ENCODE results near the gene INSIG1. TPM values are rescaled to one million over a fixed set of nuclear protein-coding genes. Genes with fewer than 3 reads are reported as not detected.

The INSIG1 gene
- total RNA-seq, 1 experiment from 2014 or later = 103 TPM

DNA sequence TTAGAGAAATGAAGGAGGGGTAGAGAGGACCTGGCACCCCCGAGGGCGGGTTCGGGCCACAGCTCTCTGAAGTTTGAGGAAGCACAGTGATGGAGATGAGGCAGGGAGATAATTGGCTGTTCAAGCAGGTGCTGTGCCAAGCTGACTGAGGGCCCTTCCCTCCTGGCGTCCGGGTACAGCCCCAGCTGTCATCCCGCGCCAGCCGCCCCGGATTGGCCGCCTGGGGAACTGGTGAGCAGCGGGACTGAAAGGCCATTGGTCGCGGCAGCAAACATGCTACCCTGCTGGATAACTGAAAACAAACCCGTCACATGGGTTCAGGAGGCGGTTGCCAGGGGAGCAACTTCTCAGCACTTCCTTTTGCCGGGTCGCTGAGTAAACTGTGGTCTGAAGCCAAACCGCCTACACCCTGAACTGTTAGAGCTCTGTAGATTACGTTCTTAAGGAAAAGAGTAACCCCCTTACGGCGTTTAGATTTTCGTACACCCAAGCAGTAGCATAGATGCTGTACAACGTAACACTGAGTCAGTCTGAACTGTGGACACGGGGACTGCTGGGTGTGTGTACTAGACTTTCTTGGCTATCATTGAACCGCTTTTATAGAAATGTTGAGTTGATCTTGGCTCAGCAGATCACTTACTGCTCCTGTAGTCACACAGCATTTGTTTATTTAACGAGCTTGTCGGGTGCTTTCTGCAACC, 1.3 kb downstream of the INSIG1 start:
- Histone ChIP-seq H3F3A (ENCODE audit: insufficient read depth, low read depth) (peaks cover 41% of the 10 kb centered on the region), H4K20me1 (ENCODE audit: insufficient read depth) (peaks cover 30% of the 10 kb centered on the region), H3K4me3 (peak overlapping the region; percentile 90), H3K36me3 (ENCODE audit: low read depth) (peaks cover 33% of the 10 kb centered on the region), H2AFZ (no peak overlapping the region), H3K27ac (no peak overlapping the region), H3K9me3 (ENCODE audit: insufficient read depth, low read depth) (no peaks in the 10 kb centered on the region), H3K79me2 (ENCODE audit: low read depth) (peaks cover 49% of the 10 kb centered on the region), H3K27me3 (ENCODE audit: insufficient read depth, low read depth) (no peaks in the 10 kb centered on the region), H3K4me1 (replicated peaks; ENCODE audit: insufficient read depth) (peaks cover 42% of the 10 kb centered on the region), H3K9me2 (ENCODE audit: insufficient read depth) (no peaks in the 10 kb centered on the region), H3K4me2 (peak overlapping the region; percentile 85)
- intact Hi-C loops (cut with micrococcal nuclease; ENCODE audit: unreplicated experiment) = no loop called here
- DNase-seq = peak; percentile 95
- TF ChIP-seq EZH2 (IDR thresholded peaks at IDR 0.05; ENCODE audit: low read depth) = no peak
- TF ChIP-seq, protein P1, sequence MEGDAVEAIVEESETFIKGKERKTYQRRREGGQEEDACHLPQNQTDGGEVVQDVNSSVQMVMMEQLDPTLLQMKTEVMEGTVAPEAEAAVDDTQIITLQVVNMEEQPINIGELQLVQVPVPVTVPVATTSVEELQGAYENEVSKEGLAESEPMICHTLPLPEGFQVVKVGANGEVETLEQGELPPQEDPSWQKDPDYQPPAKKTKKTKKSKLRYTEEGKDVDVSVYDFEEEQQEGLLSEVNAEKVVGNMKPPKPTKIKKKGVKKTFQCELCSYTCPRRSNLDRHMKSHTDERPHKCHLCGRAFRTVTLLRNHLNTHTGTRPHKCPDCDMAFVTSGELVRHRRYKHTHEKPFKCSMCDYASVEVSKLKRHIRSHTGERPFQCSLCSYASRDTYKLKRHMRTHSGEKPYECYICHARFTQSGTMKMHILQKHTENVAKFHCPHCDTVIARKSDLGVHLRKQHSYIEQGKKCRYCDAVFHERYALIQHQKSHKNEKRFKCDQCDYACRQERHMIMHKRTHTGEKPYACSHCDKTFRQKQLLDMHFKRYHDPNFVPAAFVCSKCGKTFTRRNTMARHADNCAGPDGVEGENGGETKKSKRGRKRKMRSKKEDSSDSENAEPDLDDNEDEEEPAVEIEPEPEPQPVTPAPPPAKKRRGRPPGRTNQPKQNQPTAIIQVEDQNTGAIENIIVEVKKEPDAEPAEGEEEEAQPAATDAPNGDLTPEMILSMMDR (conservative IDR thresholded peaks at IDR 0.05) = no peak; the same call in 1 of the 2 replicates
- CTCF ChIA-PET = interaction anchor here (0.6 to 0.8 kb wide), 3 partner anchors 26 to 296 kb away, joined by 3 to 5 read pairs (median 4); no protein-coding TSS in a partner anchor
- TSS peak; percentile 40 for BruUV-seq (replicated peaks)
- POLR2A ChIA-PET (ENCODE audit: unreplicated experiment) = interaction anchor here (0.5 to 1.1 kb wide), 3 partner anchors 69 to 1711 kb away, joined by 3 to 4 read pairs (median 3); partner anchors contain the start of gene MNX1

DNA sequence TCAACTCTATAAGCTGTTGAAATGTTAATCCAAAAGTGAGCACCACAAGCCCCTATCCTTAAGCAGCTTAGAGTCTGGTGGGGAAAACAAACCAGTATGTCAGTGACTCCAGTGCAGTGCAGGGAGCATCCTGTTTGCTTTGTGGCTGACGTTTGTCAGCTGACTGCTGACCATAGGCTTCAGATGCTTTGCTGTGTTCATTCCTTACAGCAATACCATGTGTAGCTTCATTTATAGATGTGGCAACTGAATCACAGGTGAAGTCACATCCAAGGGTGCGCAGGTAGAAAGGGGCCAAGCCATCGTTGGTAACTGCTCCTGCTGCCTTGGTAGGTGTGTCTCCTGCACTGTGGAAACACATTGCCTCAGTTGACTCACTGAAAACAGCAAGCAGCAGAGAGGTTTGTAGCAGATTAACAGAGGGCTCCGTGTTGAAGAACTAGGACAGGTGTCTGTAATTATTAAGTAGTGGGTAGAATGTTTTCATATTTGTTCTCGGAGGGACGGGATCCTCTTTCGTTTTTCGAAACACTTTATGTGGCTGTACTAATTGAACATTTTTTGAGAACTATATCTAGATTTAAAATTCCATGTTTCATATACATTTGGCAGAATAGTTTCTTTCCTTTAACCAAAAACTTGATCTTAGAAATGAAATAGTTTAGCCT, 2.0 kb downstream of the INSIG1 start:
- Histone ChIP-seq H3K4me2 (peak overlapping the region; percentile 85), H4K20me1 (ENCODE audit: insufficient read depth) (peaks cover 36% of the 10 kb centered on the region), H3F3A (ENCODE audit: insufficient read depth, low read depth) (peaks cover 45% of the 10 kb centered on the region), H3K36me3 (ENCODE audit: low read depth) (peaks cover 38% of the 10 kb centered on the region), H3K27me3 (ENCODE audit: insufficient read depth, low read depth) (no peaks in the 10 kb centered on the region), H3K9me2 (ENCODE audit: insufficient read depth) (no peaks in the 10 kb centered on the region), H3K79me2 (ENCODE audit: low read depth) (peaks cover 55% of the 10 kb centered on the region), H3K4me3 (peak overlapping the region; percentile 90), H2AFZ (no peak overlapping the region), H3K27ac (no peak overlapping the region), H3K4me1 (replicated peaks; ENCODE audit: insufficient read depth) (peaks cover 42% of the 10 kb centered on the region), H3K9me3 (ENCODE audit: insufficient read depth, low read depth) (no peaks in the 10 kb centered on the region)
- ChIA-PET POLR2A (ENCODE audit: unreplicated experiment) (interaction anchor here (0.5 to 1.1 kb wide), 2 partner anchors 69 to 76 kb away, joined by 3 to 4 read pairs; no protein-coding TSS in a partner anchor), CTCF (interaction anchor here (0.8 kb wide), 1 partner anchor 296 kb away, joined by 4 read pairs; no protein-coding TSS in a partner anchor)
- TF ChIP-seq, protein P1 (conservative IDR thresholded peaks at IDR 0.05) = no peak
- no peak for TF ChIP-seq EZH2 (IDR thresholded peaks at IDR 0.05; ENCODE audit: low read depth)
- BruUV-seq (replicated peaks) = no TSS peak
- no peak for DNase-seq
- intact Hi-C loops (cut with micrococcal nuclease; ENCODE audit: unreplicated experiment) = no loop called here

DNA sequence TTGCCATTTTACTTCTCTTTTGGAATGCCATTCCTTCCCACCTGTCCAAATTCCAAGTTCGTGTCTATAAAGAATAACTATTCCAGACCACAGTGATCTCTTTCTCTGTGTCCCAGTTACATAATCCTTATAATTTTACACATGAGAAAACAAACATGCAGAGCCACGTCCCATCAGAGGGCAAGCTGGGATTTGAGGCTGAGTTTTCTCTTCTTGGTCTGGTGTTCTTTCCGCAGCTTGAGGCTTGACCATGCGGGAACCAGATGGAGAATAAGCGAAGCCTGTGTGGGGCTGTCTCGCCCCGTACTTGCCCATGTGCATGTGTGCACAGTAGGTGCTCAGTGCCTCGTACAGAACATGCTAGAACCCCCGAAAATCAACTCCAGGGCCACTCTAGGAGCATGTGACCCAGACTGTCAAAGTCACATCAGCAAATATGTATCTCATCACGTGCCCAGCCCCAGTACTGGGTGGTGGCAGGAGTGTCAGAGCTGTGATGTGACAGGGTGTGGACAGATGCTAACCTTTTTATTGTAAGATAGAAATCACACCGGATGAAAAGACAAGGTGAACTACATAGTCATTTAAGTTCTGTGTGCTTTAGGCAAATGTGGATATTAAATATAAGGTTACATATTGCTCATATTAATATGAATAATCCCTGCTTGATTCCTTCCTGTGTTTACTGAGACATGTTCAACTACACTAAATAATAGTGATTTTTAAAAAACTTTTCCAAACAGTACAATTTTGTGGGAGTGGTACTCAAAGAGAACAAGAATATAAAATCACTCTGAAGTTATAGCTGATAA, 3.2 kb downstream of the INSIG1 start:
- Histone ChIP-seq H3K27me3 (ENCODE audit: insufficient read depth, low read depth) (no peaks in the 10 kb centered on the region), H2AFZ (no peak overlapping the region), H3K4me2 (peak overlapping the region; percentile 85), H3K4me1 (replicated peaks; ENCODE audit: insufficient read depth) (peaks cover 39% of the 10 kb centered on the region), H3K4me3 (no peak overlapping the region), H3K79me2 (ENCODE audit: low read depth) (peaks cover 55% of the 10 kb centered on the region), H4K20me1 (ENCODE audit: insufficient read depth) (peaks cover 45% of the 10 kb centered on the region), H3K36me3 (ENCODE audit: low read depth) (peaks cover 45% of the 10 kb centered on the region), H3K9me3 (ENCODE audit: insufficient read depth, low read depth) (no peaks in the 10 kb centered on the region), H3F3A (ENCODE audit: insufficient read depth, low read depth) (peaks cover 49% of the 10 kb centered on the region), H3K9me2 (ENCODE audit: insufficient read depth) (no peaks in the 10 kb centered on the region), H3K27ac (no peak overlapping the region)
- TF ChIP-seq, protein P1 (conservative IDR thresholded peaks at IDR 0.05) = no peak
- no peak for TF ChIP-seq EZH2 (IDR thresholded peaks at IDR 0.05; ENCODE audit: low read depth)
- POLR2A ChIA-PET (ENCODE audit: unreplicated experiment) = no interaction called here
- no peak for DNase-seq
- intact Hi-C loops (cut with micrococcal nuclease; ENCODE audit: unreplicated experiment) = no loop called here
- CTCF ChIA-PET = no interaction called here
- BruUV-seq (replicated peaks) = no TSS peak

Measured in PC-9 (cell line).